ENCODE data around the gene KIAA1210. TPM values are rescaled to one million over a fixed set of nuclear protein-coding genes. Genes with fewer than 3 reads are reported as not detected.

KIAA1210 gene
- total RNA-seq, 1 donor from 2014 or later: not detected

- no peak for TF ChIP-seq CTCF (IDR thresholded peaks at IDR 0.05; ENCODE audit: unreplicated experiment)
- no peak for DNase-seq (ENCODE audit: low spot score, unreplicated experiment)
- peaks cover 13% of the 10 kb centered on the region for H3K9me3 Mint-ChIP-seq (ENCODE audit: low read depth)
- no peaks in the 10 kb centered on the region for H3K27me3 Mint-ChIP-seq
- no peak overlapping the region for H3K27ac Mint-ChIP-seq
- no peaks in the 10 kb centered on the region for H3K36me3 Mint-ChIP-seq (ENCODE audit: insufficient read depth)
- H3K4me3 Mint-ChIP-seq (ENCODE audit: low read depth): no peak overlapping the region
- H3K4me1 Mint-ChIP-seq (ENCODE audit: low read depth): no peaks in the 10 kb centered on the region
These were observed 6.3 kb downstream of the KIAA1210 start for GRCh38 chrX:119121341-119121740.

GRCh38 chrX:119118780-119119395 lies 8.7 kb downstream of the KIAA1210 start:
- TF ChIP-seq CTCF (IDR thresholded peaks at IDR 0.05; ENCODE audit: unreplicated experiment): peak; percentile 64
- no peak overlapping the region for H3K27ac Mint-ChIP-seq
- no peaks in the 10 kb centered on the region for H3K27me3 Mint-ChIP-seq
- no peaks in the 10 kb centered on the region for H3K4me1 Mint-ChIP-seq (ENCODE audit: low read depth)
- no peak overlapping the region for H3K4me3 Mint-ChIP-seq (ENCODE audit: low read depth)
- H3K36me3 Mint-ChIP-seq (ENCODE audit: insufficient read depth): no peaks in the 10 kb centered on the region
- H3K9me3 Mint-ChIP-seq (ENCODE audit: low read depth): peaks cover 14% of the 10 kb centered on the region
- DNase-seq (ENCODE audit: low spot score, unreplicated experiment): peak; percentile 29

GRCh38 chrX:119107206-119107605 lies 20.4 kb downstream of the KIAA1210 start:
- peaks cover 6% of the 10 kb centered on the region for H3K9me3 Mint-ChIP-seq (ENCODE audit: low read depth)
- no peaks in the 10 kb centered on the region for H3K36me3 Mint-ChIP-seq (ENCODE audit: insufficient read depth)
- no peak for DNase-seq (ENCODE audit: low spot score, unreplicated experiment)
- no peak for TF ChIP-seq CTCF (IDR thresholded peaks at IDR 0.05; ENCODE audit: unreplicated experiment)
- no peak overlapping the region for H3K27ac Mint-ChIP-seq
- H3K4me1 Mint-ChIP-seq (ENCODE audit: low read depth): no peaks in the 10 kb centered on the region
- H3K27me3 Mint-ChIP-seq: no peaks in the 10 kb centered on the region
- no peak overlapping the region for H3K4me3 Mint-ChIP-seq (ENCODE audit: low read depth)

- Mint-ChIP-seq H3K36me3 (ENCODE audit: insufficient read depth) (no peaks in the 10 kb centered on the region), H3K4me3 (ENCODE audit: low read depth) (no peak overlapping the region), H3K9me3 (ENCODE audit: low read depth) (peaks cover 6% of the 10 kb centered on the region), H3K4me1 (ENCODE audit: low read depth) (no peaks in the 10 kb centered on the region), H3K27ac (no peak overlapping the region), H3K27me3 (no peaks in the 10 kb centered on the region)
- no peak for TF ChIP-seq CTCF (IDR thresholded peaks at IDR 0.05; ENCODE audit: unreplicated experiment)
- no peak for DNase-seq (ENCODE audit: low spot score, unreplicated experiment)
These were observed 21.8 kb downstream of the KIAA1210 start for GRCh38 chrX:119105826-119106225.

- Mint-ChIP-seq H3K36me3 (ENCODE audit: insufficient read depth) (no peaks in the 10 kb centered on the region), H3K4me3 (ENCODE audit: low read depth) (no peak overlapping the region), H3K4me1 (ENCODE audit: low read depth) (no peaks in the 10 kb centered on the region), H3K27me3 (no peaks in the 10 kb centered on the region), H3K27ac (no peak overlapping the region), H3K9me3 (ENCODE audit: low read depth) (peaks cover 19% of the 10 kb centered on the region)
- TF ChIP-seq CTCF (IDR thresholded peaks at IDR 0.05; ENCODE audit: unreplicated experiment): no peak
- no peak for DNase-seq (ENCODE audit: low spot score, unreplicated experiment)
These were observed 26.4 kb downstream of the KIAA1210 start for GRCh38 chrX:119101168-119101567.

Data from progenitor cell of endocrine pancreas (in vitro differentiated cells).